Hepatocyte (in vitro differentiated cells): Measurements from ENCODE around the gene ING1.

Experiments used
- CTCF ChIP-seq: fragments of 200-600 bp; sonication (generic); IDR thresholded peaks from 2 replicates; pipeline ENCODE4 v1.5.1; 2016; ENCODE audit warnings: antibody characterized with exemption, mild to moderate bottlenecking; ENCODE audit not compliant: poor library complexity
- EZH2phosphoT487 ChIP-seq: fragments of 200-600 bp; sonication (generic); IDR thresholded peaks from one replicate; pipeline ENCODE4 v1.6.1; 2018; ENCODE audit warnings: antibody characterized with exemption, mild to moderate bottlenecking, low read depth, moderate library complexity; ENCODE audit not compliant: unreplicated experiment, severe bottlenecking

GRCh38 chr13:110731072-110731471 is 17.6 kb downstream of the ING1 start:
- no peak for TF ChIP-seq CTCF
- no peak for TF ChIP-seq EZH2phosphoT487
